GM23338 (cell line): ENCODE results near the gene ASB15. TPM values are rescaled to one million over a fixed set of nuclear protein-coding genes. Genes with fewer than 3 reads are reported as not detected.

Experiments
- ATAC-seq: fragments of 200-7000 bp; cut with Tn5 transposase; 3 replicates; pipeline ENCODE4 v1.9.1; 2020
- DNase-seq: peaks from one replicate; pipeline ENCODE4 v3.0.0-alpha.2; 2015; ENCODE audit warnings: low spot score
- H2AFZ ChIP-seq: fragments of 200-600 bp; sonication (generic); 2 replicates; pipeline ENCODE4 v1.8.0; 2016; ENCODE audit warnings: antibody characterized with exemption, mild to moderate bottlenecking, moderate library complexity
- H3F3A ChIP-seq: fragments of 200-600 bp; sonication (generic); replicated peaks from 2 replicates; pipeline ENCODE4 v1.8.0; 2017; ENCODE audit warnings: antibody characterized with exemption, mixed run types, low read depth
- H3K27ac ChIP-seq: fragments of 200-600 bp; sonication (generic); 2 replicates; pipeline ENCODE4 v1.6.1; 2016; ENCODE audit warnings: low read depth
- H3K27me3 ChIP-seq: fragments of 200-600 bp; sonication (generic); 2 replicates; pipeline ENCODE4 v1.8.0; 2016; ENCODE audit warnings: mild to moderate bottlenecking, mixed run types, moderate library complexity; ENCODE audit not compliant: insufficient read depth
- H3K36me3 ChIP-seq: fragments of 200-600 bp; sonication (generic); 2 replicates; pipeline ENCODE4 v1.8.0; 2016; ENCODE audit warnings: mild to moderate bottlenecking; ENCODE audit not compliant: insufficient read depth
- H3K4me1 ChIP-seq: fragments of 200-600 bp; sonication (generic); 2 replicates; pipeline ENCODE4 v1.8.0; 2016; ENCODE audit warnings: mild to moderate bottlenecking, moderate library complexity; ENCODE audit not compliant: insufficient read depth
- H3K4me2 ChIP-seq: fragments of 200-600 bp; sonication (generic); 2 replicates; pipeline ENCODE4 v1.7.1; 2017; ENCODE audit warnings: mixed run types
- H3K4me3 ChIP-seq: fragments of 200-600 bp; sonication (generic); 2 replicates; pipeline ENCODE4 v1.6.1; 2016; ENCODE audit warnings: mixed run types
- H3K79me2 ChIP-seq: fragments of 200-600 bp; sonication (generic); replicated peaks from 2 replicates; pipeline ENCODE4 v1.8.0; 2017; ENCODE audit warnings: mild to moderate bottlenecking; ENCODE audit not compliant: insufficient read depth
- H3K9me2 ChIP-seq: fragments of 200-600 bp; sonication (generic); 2 replicates; pipeline ENCODE4 v1.8.0; 2017; ENCODE audit not compliant: insufficient read depth
- H4K20me1 ChIP-seq: fragments of 200-600 bp; sonication (generic); replicated peaks from 2 replicates; pipeline ENCODE4 v1.8.0; 2017; ENCODE audit warnings: mild to moderate bottlenecking; ENCODE audit not compliant: insufficient read depth
- H3K27ac Mint-ChIP-seq: 2 replicates; pipeline ENCODE4 v1.8.0; 2020; ENCODE audit warnings: inconsistent platforms, mild to moderate bottlenecking, moderate library complexity, mixed read lengths
- H3K27me3 Mint-ChIP-seq: 3 replicates; pipeline ENCODE4 v1.8.0; 2022; ENCODE audit warnings: low read depth, mild to moderate bottlenecking, moderate library complexity, mixed read lengths, inconsistent platforms; ENCODE audit not compliant: insufficient read depth, poor library complexity
- H3K36me3 Mint-ChIP-seq: 3 replicates; pipeline ENCODE4 v1.8.0; 2021; ENCODE audit warnings: low read depth, mild to moderate bottlenecking, inconsistent platforms, moderate library complexity, mixed read lengths
- H3K4me1 Mint-ChIP-seq: 3 replicates; pipeline ENCODE4 v1.8.0; 2020; ENCODE audit warnings: mild to moderate bottlenecking, inconsistent platforms, mixed read lengths
- H3K4me3 Mint-ChIP-seq: 3 replicates; pipeline ENCODE4 v1.8.0; 2021; ENCODE audit warnings: moderate library complexity, mild to moderate bottlenecking, inconsistent platforms, mixed read lengths
- H3K9me3 Mint-ChIP-seq: 3 replicates; pipeline ENCODE4 v1.8.0; 2020; ENCODE audit warnings: moderate library complexity, mild to moderate bottlenecking, inconsistent platforms, mixed read lengths
- CREB1 ChIP-seq: fragments of 250-450 bp; sonication (Bioruptor Pico); IDR thresholded peaks from 2 replicates; pipeline ENCODE4 v1.5.0; 2020; ENCODE audit warnings: low read depth, mild to moderate bottlenecking, moderate library complexity
- EZH2 ChIP-seq: fragments of 200-600 bp; sonication (generic); IDR thresholded peaks from one replicate; pipeline ENCODE4 v1.8.0; 2017; ENCODE audit warnings: antibody characterized with exemption, mild to moderate bottlenecking, low read depth; ENCODE audit not compliant: unreplicated experiment
- EZH2phosphoT487 ChIP-seq: fragments of 200-600 bp; sonication (generic); IDR thresholded peaks from one replicate; pipeline ENCODE4 v1.8.1; 2018; ENCODE audit warnings: antibody characterized with exemption; ENCODE audit not compliant: unreplicated experiment
- NANOG ChIP-seq: IDR thresholded peaks from 2 replicates; pipeline ENCODE4 v1.6.1; 2016; ENCODE audit warnings: antibody characterized with exemption, borderline replicate concordance
- STAT1 ChIP-seq: IDR thresholded peaks from one replicate; pipeline ENCODE4 v1.6.1; 2016; ENCODE audit warnings: antibody characterized with exemption; ENCODE audit not compliant: unreplicated experiment
- ZNF331 ChIP-seq: fragments of 250-450 bp; sonication (Bioruptor Pico); IDR thresholded peaks from 2 replicates; pipeline ENCODE4 v1.5.0; 2020; ENCODE audit warnings: low read depth, mild to moderate bottlenecking, moderate library complexity
- polyA plus RNA-seq: library from polyadenylated mRNA; unstranded; fragments of >200 nt; fragmentation: Nextera tagmentation; extraction: Ambion mirVana; gene quantifications from 2 replicates; pipeline ENCODE4 v1.2.1, GENCODE V29; 2016
- total RNA-seq: library from RNA; depleted of rRNA; stranded (reverse); fragments of >200 nt; shearing (Covaris generic); gene quantifications from 2 replicates; pipeline ENCODE4 v1.2.3, GENCODE V29; 2014
- TF ChIP-seq, protein P1 (sequence below): fragments of 250-450 bp; sonication (Bioruptor Pico); IDR thresholded peaks from 2 replicates; pipeline ENCODE4 v1.5.0; 2020; ENCODE audit warnings: mild to moderate bottlenecking, moderate library complexity
- TF ChIP-seq, protein P2 (sequence below), 2 experiments: fragments of 200-600 bp in 1 of 2; sonication (generic) in 1 of 2; conservative IDR thresholded peaks; 2 replicates each; pipeline versions ENCODE4 v1.5.1 to v1.6.1; 2016 to 2017; ENCODE audit warnings: antibody characterized with exemption in 2 of 2, low read depth in 2 of 2, mild to moderate bottlenecking in 2 of 2, moderate library complexity in 1 of 2

The ASB15 gene
- total and polyA plus RNA-seq, 2 experiments from 2014 or later, result not detected

DNA sequence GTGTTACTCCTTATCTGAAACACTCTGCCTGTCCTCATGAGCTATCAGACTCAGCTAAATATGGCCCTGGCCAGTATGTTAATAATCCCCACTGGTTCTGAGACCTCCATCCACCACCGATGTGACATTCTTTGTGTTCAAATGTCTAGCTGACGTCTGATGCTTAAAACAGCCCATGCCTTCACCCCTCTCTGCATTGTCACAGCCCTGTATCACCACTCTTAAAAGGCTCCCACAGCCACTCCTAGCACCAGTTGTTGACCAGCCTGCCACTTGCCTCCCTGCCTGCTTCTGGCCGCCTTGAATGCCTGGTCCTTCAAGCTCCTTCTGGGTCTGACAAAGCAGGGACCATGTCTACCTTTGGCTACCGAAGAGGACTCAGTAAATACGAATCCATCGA is 54.0 kb downstream of the ASB15 start, which contains the start of gene LMOD2 (continued):
- TF ChIP-seq, protein P1, sequence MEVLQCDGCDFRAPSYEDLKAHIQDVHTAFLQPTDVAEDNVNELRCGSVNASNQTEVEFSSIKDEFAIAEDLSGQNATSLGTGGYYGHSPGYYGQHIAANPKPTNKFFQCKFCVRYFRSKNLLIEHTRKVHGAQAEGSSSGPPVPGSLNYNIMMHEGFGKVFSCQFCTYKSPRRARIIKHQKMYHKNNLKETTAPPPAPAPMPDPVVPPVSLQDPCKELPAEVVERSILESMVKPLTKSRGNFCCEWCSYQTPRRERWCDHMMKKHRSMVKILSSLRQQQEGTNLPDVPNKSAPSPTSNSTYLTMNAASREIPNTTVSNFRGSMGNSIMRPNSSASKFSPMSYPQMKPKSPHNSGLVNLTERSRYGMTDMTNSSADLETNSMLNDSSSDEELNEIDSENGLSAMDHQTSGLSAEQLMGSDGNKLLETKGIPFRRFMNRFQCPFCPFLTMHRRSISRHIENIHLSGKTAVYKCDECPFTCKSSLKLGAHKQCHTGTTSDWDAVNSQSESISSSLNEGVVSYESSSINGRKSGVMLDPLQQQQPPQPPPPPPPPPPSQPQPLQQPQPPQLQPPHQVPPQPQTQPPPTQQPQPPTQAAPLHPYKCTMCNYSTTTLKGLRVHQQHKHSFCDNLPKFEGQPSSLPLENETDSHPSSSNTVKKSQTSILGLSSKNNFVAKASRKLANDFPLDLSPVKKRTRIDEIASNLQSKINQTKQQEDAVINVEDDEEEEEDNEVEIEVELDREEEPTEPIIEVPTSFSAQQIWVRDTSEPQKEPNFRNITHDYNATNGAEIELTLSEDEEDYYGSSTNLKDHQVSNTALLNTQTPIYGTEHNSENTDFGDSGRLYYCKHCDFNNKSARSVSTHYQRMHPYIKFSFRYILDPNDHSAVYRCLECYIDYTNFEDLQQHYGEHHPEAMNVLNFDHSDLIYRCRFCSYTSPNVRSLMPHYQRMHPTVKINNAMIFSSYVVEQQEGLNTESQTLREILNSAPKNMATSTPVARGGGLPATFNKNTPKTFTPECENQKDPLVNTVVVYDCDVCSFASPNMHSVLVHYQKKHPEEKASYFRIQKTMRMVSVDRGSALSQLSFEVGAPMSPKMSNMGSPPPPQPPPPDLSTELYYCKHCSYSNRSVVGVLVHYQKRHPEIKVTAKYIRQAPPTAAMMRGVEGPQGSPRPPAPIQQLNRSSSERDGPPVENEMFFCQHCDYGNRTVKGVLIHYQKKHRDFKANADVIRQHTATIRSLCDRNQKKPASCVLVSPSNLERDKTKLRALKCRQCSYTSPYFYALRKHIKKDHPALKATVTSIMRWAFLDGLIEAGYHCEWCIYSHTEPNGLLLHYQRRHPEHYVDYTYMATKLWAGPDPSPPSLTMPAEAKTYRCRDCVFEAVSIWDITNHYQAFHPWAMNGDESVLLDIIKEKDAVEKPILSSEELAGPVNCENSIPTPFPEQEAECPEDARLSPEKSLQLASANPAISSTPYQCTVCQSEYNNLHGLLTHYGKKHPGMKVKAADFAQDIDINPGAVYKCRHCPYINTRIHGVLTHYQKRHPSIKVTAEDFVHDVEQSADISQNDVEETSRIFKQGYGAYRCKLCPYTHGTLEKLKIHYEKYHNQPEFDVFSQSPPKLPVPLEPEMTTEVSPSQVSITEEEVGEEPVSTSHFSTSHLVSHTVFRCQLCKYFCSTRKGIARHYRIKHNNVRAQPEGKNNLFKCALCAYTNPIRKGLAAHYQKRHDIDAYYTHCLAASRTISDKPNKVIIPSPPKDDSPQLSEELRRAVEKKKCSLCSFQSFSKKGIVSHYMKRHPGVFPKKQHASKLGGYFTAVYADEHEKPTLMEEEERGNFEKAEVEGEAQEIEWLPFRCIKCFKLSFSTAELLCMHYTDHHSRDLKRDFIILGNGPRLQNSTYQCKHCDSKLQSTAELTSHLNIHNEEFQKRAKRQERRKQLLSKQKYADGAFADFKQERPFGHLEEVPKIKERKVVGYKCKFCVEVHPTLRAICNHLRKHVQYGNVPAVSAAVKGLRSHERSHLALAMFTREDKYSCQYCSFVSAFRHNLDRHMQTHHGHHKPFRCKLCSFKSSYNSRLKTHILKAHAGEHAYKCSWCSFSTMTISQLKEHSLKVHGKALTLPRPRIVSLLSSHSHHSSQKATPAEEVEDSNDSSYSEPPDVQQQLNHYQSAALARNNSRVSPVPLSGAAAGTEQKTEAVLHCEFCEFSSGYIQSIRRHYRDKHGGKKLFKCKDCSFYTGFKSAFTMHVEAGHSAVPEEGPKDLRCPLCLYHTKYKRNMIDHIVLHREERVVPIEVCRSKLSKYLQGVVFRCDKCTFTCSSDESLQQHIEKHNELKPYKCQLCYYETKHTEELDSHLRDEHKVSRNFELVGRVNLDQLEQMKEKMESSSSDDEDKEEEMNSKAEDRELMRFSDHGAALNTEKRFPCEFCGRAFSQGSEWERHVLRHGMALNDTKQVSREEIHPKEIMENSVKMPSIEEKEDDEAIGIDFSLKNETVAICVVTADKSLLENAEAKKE (CRISPR knock-in tag), result no peak
- TF ChIP-seq NANOG (no peak), EZH2 (no peak)

DNA sequence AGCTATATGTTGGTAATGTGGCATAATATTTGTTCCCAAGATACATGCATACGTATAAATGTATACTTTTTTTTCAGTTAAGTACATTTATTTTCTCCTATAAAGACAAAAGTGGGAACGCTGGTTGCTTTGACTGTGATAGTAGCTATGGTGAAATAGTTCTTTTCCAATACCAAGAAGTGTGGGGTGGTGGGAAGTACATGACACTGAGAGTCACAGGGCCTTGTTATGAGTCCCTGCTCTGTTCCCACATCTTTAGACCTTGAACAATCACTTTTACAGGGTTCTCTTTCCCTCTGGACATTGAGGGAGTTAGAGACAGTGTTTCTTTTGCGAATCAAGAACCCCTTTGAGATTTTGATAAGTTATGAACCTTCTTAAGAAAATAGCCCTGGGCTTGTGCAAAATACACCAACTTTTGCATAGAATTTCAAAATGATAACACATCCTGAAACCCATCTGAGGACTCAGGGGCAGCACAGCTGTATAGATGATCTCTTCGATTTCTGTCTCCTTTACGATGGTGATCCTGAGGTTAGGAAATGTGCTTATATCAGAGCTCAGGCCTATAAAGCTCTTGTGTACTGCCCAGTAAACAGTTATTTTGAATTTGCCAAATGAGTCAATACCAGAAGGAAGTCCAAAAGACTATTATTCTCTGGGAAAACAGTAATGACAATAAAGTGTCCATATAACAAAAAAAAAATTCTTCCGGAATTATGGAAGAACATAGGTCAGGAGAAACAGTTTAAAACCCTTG is 55.1 kb downstream of the ASB15 start:
- Histone ChIP-seq H3K4me1 (peaks cover 16% of the 10 kb centered on the region; the same call in 1 of the 2 replicates), H3K27me3 (no peaks in the 10 kb centered on the region), H3K4me2 (no peak overlapping the region), H3K9me2 (peaks cover 4% of the 10 kb centered on the region), H3K4me3 (no peak overlapping the region), H2AFZ (no peak overlapping the region), H3K27ac (no peak overlapping the region), H3K79me2 (no peaks in the 10 kb centered on the region), H3F3A (no peaks in the 10 kb centered on the region), H3K36me3 (no peaks in the 10 kb centered on the region), H4K20me1 (no peaks in the 10 kb centered on the region)
- Mint-ChIP-seq H3K27ac (no peak overlapping the region), H3K27me3 (peaks cover 1% of the 10 kb centered on the region), H3K9me3 (no peaks in the 10 kb centered on the region), H3K4me1 (peaks cover 12% of the 10 kb centered on the region), H3K36me3 (no peaks in the 10 kb centered on the region; the same call in 2 of the 3 replicates), H3K4me3 (no peak overlapping the region)
- ATAC-seq (no peak), DNase-seq (no peak)
- no peak for TF ChIP-seq CREB1 (CRISPR knock-in tag)
- no peak for TF ChIP-seq STAT1
- no peak for TF ChIP-seq EZH2phosphoT487
- no peak for TF ChIP-seq NANOG
- TF ChIP-seq, protein P2, sequence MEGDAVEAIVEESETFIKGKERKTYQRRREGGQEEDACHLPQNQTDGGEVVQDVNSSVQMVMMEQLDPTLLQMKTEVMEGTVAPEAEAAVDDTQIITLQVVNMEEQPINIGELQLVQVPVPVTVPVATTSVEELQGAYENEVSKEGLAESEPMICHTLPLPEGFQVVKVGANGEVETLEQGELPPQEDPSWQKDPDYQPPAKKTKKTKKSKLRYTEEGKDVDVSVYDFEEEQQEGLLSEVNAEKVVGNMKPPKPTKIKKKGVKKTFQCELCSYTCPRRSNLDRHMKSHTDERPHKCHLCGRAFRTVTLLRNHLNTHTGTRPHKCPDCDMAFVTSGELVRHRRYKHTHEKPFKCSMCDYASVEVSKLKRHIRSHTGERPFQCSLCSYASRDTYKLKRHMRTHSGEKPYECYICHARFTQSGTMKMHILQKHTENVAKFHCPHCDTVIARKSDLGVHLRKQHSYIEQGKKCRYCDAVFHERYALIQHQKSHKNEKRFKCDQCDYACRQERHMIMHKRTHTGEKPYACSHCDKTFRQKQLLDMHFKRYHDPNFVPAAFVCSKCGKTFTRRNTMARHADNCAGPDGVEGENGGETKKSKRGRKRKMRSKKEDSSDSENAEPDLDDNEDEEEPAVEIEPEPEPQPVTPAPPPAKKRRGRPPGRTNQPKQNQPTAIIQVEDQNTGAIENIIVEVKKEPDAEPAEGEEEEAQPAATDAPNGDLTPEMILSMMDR (conservative IDR thresholded peaks at IDR 0.05; ENCODE audit: low read depth in 2 of 2), result no peak
- no peak for TF ChIP-seq ZNF331 (CRISPR knock-in tag)
